Endothelial cell of umbilical vein (primary cell): Measurements from ENCODE around the gene HSD17B2.

Experiments
- CTCF ChIP-seq, 2 donors: IDR thresholded peaks; 1 replicate in 1 of 2; 2 replicates in 1 of 2; pipeline ENCODE4 v1.5.1; 2011; ENCODE audit warnings: low read length in 2 of 2, mild to moderate bottlenecking in 2 of 2, moderate library complexity in 2 of 2, control low read depth in 1 of 2, inconsistent platforms in 1 of 2, low read depth in 1 of 2; ENCODE audit not compliant: insufficient read depth in 1 of 2; ENCODE audit errors: extremely low read depth in 1 of 2
- EZH2 ChIP-seq: IDR thresholded peaks from 2 replicates; pipeline ENCODE4 v1.6.1; 2012; ENCODE audit warnings: borderline replicate concordance, low read depth, mild to moderate bottlenecking, moderate library complexity, low read length, inconsistent platforms; ENCODE audit not compliant: severe bottlenecking
- FOS ChIP-seq: IDR thresholded peaks from 2 replicates; pipeline ENCODE4 v1.6.1; 2011; ENCODE audit warnings: mild to moderate bottlenecking, low read length, moderate library complexity, borderline replicate concordance; ENCODE audit not compliant: insufficient read depth
- GATA2 ChIP-seq: IDR thresholded peaks from 2 replicates; pipeline ENCODE4 v1.7.0; 2011; ENCODE audit warnings: low read depth, mild to moderate bottlenecking, moderate library complexity, mixed read lengths, low read length; ENCODE audit not compliant: insufficient read length, insufficient read depth
- JUN ChIP-seq: IDR thresholded peaks from 2 replicates; pipeline ENCODE4 v1.6.1; 2011; ENCODE audit warnings: borderline replicate concordance, low read depth; ENCODE audit not compliant: insufficient read length, insufficient read depth
- MAX ChIP-seq: IDR thresholded peaks from 2 replicates; pipeline ENCODE4 v1.6.1; 2011; ENCODE audit not compliant: insufficient read depth, insufficient read length
- MYC ChIP-seq: IDR thresholded peaks from one replicate; pipeline ENCODE4 v1.6.1; 2011; ENCODE audit warnings: mild to moderate bottlenecking, low read depth, low read length
- POLR2A ChIP-seq: IDR thresholded peaks from 2 replicates; pipeline ENCODE4 v1.6.1; 2012; ENCODE audit warnings: low read depth, mild to moderate bottlenecking, control low read depth, low read length
- POLR2AphosphoS5 ChIP-seq: IDR thresholded peaks from 2 replicates; pipeline ENCODE4 v1.6.1; 2012; ENCODE audit warnings: low read depth, mild to moderate bottlenecking, control low read depth, low read length, moderate library complexity; ENCODE audit not compliant: insufficient read depth

GRCh38 chr16:82019535-82019934 is 15.5 kb upstream of the HSD17B2 start:
- no peak for TF ChIP-seq POLR2A
- no peak for TF ChIP-seq JUN
- no peak for TF ChIP-seq EZH2
- TF ChIP-seq CTCF (IDR thresholded peaks at IDR 0.05; ENCODE audit: extremely low read depth in 1 of 2, insufficient read depth in 1 of 2, low read depth in 1 of 2, low read length in 2 of 2), result no peak
- no peak for TF ChIP-seq MAX
- no peak for TF ChIP-seq POLR2AphosphoS5
- TF ChIP-seq FOS, result no peak
- no peak for TF ChIP-seq GATA2
- no peak for TF ChIP-seq MYC
